ENCODE results near the gene MALSU1. TPM values are rescaled to one million over a fixed set of nuclear protein-coding genes. Genes with fewer than 3 reads are reported as not detected.

MALSU1 gene
- total and polyA plus RNA-seq, 4 donors: 30.3 to 84.6 (median 40.5) TPM

DNA sequence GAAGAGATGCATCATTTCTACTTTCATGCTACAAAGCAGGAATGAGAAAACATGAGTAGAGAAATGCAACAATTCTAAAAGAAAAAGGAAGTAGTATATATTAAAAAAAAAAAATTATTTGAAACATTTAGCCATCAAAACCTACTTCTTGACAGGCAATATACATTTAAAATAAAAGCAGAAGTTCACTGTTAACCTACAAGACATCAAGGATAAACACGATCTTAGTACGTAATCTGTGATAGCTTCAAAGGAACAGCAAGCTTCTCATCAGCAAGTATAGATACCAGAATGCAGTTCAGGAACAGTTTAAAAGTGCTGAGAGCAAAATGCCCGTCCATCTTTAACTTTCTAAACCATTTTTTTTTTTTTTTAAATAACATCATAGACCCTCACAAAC, 36.9 kb downstream of the MALSU1 start:
- H3K27me3 ChIP-seq (ENCODE audit: control insufficient read depth in 4 of 4, insufficient read depth in 4 of 4, low read length in 3 of 4): no peaks in the 10 kb centered on the region
- H3K4me3 ChIP-seq (ENCODE audit: low read depth in 1 of 3, low read length in 3 of 3): no peak overlapping the region
- H3K9me3 ChIP-seq (ENCODE audit: control insufficient read depth in 4 of 4, low read length in 3 of 4): no peaks in the 10 kb centered on the region
- DNase-seq (ENCODE audit: low spot score): no peak
- TF ChIP-seq FOXA2 (IDR thresholded peaks at IDR 0.05) (no peak), NR2F2 (IDR thresholded peaks at IDR 0.05) (no peak), RXRA (IDR thresholded peaks at IDR 0.05) (no peak), ZBTB33 (IDR thresholded peaks at IDR 0.05) (no peak), TAF1 (conservative IDR thresholded peaks at IDR 0.05) (no peak), YY1 (IDR thresholded peaks at IDR 0.05) (no peak), MAX (IDR thresholded peaks at IDR 0.05) (no peak), SP1 (IDR thresholded peaks at IDR 0.05) (no peak), EGR1 (IDR thresholded peaks at IDR 0.05; ENCODE audit: low read depth in 2 of 2) (no peak), FOXA1 (IDR thresholded peaks at IDR 0.05) (no peak), JUND (IDR thresholded peaks at IDR 0.05) (no peak), HNF4A (conservative IDR thresholded peaks at IDR 0.05) (no peak), RAD21 (IDR thresholded peaks at IDR 0.05) (no peak), HNF4G (IDR thresholded peaks at IDR 0.05) (no peak), ATF3 (IDR thresholded peaks at IDR 0.05) (no peak), GABPA (IDR thresholded peaks at IDR 0.05 in 1 of 2, conservative IDR thresholded peaks at IDR 0.05 in 1 of 2) (no peak)
- TF ChIP-seq, protein P1, sequence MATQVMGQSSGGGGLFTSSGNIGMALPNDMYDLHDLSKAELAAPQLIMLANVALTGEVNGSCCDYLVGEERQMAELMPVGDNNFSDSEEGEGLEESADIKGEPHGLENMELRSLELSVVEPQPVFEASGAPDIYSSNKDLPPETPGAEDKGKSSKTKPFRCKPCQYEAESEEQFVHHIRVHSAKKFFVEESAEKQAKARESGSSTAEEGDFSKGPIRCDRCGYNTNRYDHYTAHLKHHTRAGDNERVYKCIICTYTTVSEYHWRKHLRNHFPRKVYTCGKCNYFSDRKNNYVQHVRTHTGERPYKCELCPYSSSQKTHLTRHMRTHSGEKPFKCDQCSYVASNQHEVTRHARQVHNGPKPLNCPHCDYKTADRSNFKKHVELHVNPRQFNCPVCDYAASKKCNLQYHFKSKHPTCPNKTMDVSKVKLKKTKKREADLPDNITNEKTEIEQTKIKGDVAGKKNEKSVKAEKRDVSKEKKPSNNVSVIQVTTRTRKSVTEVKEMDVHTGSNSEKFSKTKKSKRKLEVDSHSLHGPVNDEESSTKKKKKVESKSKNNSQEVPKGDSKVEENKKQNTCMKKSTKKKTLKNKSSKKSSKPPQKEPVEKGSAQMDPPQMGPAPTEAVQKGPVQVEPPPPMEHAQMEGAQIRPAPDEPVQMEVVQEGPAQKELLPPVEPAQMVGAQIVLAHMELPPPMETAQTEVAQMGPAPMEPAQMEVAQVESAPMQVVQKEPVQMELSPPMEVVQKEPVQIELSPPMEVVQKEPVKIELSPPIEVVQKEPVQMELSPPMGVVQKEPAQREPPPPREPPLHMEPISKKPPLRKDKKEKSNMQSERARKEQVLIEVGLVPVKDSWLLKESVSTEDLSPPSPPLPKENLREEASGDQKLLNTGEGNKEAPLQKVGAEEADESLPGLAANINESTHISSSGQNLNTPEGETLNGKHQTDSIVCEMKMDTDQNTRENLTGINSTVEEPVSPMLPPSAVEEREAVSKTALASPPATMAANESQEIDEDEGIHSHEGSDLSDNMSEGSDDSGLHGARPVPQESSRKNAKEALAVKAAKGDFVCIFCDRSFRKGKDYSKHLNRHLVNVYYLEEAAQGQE (IDR thresholded peaks at IDR 0.05): no peak
- TF ChIP-seq, protein P2, sequence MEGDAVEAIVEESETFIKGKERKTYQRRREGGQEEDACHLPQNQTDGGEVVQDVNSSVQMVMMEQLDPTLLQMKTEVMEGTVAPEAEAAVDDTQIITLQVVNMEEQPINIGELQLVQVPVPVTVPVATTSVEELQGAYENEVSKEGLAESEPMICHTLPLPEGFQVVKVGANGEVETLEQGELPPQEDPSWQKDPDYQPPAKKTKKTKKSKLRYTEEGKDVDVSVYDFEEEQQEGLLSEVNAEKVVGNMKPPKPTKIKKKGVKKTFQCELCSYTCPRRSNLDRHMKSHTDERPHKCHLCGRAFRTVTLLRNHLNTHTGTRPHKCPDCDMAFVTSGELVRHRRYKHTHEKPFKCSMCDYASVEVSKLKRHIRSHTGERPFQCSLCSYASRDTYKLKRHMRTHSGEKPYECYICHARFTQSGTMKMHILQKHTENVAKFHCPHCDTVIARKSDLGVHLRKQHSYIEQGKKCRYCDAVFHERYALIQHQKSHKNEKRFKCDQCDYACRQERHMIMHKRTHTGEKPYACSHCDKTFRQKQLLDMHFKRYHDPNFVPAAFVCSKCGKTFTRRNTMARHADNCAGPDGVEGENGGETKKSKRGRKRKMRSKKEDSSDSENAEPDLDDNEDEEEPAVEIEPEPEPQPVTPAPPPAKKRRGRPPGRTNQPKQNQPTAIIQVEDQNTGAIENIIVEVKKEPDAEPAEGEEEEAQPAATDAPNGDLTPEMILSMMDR (IDR thresholded peaks at IDR 0.05; ENCODE audit: low read depth, low read length, missing input control): no peak
- H3K36me3 ChIP-seq (ENCODE audit: control insufficient read depth in 4 of 4, insufficient read depth in 3 of 4, low read depth in 1 of 4, low read length in 3 of 4): no peaks in the 10 kb centered on the region
- no peak overlapping the region for H3K27ac ChIP-seq (ENCODE audit: low read depth in 1 of 2, low read length in 2 of 2)
- 76% methylated on average over 3 of the region's 3 CpGs for WGBS
- peaks cover 12 to 64% (median 52%) of the 10 kb centered on the region in 4 donors for H3K4me1 ChIP-seq (ENCODE audit: control insufficient read depth in 4 of 4, insufficient read depth in 4 of 4, low read length in 3 of 4)
- H3K9ac ChIP-seq (ENCODE audit: low read depth in 1 of 2, low read length in 2 of 2): no peak overlapping the region

Measured in liver (tissue), 9 donors.